NCI-H1105 (cell line): Measurements from ENCODE around the gene ITGB6.

ENCODE experiments used
- DNase-seq: peaks from one replicate; lab custom pipeline; 2025; lab: John Stamatoyannopoulos, UW

The ITGB6 gene

DNA sequence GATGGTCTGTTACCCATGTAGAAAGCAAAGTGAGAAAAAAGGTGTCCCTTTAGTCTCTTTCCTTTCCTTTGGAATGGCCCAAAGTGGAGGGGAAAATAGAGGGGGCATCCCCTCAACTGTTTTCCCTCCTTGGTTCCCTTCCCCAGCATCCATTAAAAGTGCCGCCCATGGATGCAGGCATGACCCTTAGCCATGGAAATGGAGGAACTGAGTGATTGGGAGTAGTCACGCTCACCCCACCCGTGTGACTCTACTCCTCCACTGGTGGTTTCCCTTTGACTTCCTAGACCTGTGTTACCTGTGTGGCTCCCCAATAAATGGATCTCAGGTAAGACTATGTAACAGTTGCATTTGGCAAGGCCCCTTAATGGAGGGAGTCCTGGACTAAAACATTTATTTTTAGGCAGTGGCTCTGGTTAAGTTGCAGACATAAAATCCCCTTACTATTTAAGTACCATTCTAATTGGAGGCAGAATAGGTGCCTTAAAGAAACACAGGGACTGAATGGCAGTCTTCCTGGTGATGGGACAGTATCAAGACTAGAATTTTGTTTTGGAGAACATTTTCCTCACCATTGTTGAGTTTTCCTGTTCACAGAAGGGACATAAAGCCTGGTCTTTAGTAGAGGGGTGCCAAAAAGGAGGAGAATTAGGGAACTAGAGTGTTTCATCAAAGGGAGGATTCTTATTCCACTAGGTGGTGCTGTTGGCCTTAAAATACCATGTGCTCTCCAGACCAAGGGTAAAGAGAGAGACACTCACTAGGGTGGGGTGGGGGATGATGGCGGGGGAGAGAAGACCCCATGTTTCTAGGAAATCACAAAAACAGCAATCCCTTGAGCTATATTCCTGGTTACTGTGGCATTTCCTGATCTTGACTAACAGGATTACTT, 112.0 kb downstream of the ITGB6 start:
- DNase-seq, result no peak

DNA sequence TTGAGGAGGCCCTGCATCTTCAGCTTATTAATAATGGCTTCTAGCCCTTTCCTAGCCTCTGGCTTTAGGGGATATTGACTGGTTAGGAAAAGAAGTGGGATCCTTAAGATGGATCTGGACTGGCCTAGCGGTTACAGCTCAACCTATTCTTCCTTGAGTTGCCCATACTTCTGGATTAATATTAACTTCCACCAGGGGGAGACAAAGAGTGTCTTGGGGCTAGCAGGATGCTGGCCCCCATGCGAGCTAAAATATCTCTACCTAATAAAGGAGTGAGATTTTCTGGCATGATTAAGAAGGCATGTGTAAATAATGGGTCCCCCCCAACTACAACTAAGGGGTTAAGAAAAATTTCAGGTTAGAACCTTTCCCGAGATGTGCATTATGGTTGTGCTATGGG, 114.4 kb downstream of the ITGB6 start:
- no peak for DNase-seq

DNA sequence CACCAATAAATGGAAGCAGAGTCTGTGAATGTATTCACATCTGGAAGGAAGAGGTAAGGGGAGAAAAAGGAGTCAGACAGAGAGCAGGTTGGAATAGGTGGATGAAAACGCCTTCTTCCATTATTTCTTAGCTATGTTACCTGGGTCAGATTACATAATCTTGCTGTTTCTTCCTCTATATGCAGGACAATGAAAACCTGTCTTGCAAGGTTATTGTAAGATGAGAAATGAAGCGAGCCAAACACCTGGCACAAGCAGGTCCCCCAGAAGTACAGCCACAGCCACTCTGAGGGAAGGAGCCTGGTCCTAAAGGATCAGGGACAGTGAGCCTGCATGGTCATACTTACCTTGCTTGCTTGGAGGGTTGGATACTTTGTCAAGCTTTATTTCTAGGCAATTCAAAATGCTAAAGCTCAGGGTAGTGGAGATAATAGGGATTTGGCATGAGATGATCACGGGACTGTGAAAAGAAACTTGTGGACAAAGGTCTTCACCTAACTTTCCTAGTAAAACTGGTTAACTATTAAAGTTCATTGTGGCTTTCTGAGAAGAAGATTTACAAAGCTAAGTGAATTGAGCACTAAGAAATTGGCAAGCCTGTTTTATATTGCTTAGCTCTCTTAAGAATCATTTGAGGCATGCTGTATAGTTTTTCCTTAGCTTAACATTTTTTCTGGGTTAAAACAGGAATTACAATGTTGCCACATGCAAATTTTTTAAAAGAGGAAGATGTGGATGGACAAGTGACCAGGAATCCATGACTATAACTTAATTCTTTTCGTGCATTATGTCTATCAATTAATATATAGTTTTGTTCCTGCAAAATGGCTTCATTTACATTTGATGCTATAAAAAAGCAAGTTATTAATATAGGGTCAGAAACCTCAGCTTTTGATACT, 121.9 kb downstream of the ITGB6 start:
- DNase-seq, result no peak

DNA sequence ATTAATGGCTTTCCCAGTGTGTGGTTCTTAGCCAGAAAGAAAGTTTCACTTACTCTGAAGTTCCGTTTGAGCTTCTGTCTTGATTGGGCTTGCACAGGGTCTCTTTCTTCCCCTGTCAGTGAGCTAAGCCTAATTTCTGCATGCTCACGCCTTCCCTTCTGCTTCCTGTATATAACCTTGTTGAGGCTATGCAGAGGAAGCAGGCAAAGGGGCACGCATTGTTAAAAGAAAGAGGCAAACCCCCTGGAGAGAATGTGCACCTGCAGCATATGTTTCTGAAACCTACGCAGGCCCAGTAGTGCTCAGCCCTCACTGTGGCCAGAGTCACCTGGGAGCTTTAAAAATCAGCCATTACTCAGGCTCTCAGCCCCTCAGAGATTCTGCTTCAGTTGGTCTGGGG, 123.2 kb downstream of the ITGB6 start:
- DNase-seq, result peak; percentile 76

DNA sequence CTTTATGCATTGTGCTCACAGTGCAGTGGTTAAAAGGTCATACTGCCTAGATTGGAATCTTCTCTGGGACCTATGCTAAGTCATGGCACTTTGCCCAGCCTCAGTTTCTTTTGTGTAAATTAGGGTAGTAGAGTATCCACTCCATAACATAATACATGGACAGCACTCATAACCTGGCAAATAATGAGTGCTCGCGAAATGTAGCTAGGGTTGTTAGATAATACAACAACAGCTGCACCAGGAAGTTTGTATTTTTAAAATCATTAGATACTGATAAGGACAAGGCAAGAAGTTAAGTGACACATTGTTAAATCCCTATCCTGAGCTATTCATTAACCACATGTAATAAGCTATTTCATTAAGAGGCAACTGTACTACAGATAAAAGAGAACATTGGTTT, 123.8 kb downstream of the ITGB6 start:
- DNase-seq, result peak; percentile 28

DNA sequence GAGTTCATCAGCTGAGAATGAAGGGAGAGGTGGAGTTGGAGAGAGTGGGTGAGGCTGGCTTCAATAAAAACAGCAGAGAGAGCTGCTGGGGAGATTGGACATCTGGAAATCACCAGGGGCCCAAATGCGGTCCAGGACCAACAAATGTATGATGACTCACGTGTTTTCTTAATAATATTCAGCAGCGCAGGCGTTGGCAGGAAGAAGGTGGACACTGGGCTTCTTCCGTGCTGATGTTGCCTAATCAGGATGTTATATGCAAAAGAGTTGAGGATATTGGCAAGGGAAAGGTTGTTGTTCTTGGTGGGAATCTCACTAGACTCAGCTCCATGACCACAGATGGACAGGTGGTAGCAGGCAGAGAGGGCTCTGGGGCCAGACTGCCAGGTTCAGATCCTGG, 124.9 kb downstream of the ITGB6 start:
- no peak for DNase-seq

DNA sequence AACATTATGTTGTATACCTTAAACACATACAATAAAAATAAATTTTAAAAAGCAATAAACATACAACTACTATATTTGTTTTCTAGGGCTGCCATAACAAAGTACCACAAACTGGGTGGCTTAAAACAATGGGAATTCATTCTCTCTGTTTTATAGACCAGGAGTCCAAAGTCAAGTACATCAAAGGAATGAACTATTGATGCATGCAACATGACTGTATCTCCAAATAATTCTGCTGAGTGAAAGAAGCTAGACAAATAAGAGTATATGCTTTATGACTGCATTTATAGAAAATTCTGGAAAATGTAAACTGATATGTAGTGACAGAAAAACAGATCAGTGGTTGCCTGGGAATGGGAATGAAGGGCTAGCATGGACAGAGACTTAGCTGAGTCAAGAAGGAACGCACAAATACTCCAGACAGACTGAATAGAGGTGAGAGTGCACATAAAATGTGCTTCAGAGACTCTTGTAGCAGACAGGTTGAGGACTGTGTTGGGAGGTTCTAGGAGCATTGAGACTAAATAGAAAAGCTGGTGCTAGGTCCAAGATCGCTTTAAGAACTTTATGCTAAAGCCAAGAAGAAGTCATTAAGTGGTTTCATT, 126.7 kb downstream of the ITGB6 start:
- DNase-seq, result no peak

DNA sequence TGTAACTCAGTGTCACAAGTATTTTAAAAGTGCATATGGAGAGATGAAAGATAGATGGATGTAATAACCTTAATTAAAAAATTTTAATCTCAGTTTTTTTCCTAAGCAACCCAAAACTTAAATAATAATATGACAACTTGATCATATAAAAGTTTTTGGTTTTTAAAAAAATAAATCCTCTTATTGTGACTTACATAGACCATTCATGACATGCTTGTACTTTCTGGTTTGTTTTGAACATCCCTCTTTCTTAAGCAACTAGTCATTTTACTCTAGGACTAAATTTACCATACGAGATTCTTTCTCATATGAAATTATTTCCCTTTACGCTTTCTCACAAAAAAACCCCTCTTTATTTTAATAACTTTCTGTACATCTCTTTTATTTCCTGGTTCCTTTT, 131.2 kb downstream of the ITGB6 start:
- no peak for DNase-seq

DNA sequence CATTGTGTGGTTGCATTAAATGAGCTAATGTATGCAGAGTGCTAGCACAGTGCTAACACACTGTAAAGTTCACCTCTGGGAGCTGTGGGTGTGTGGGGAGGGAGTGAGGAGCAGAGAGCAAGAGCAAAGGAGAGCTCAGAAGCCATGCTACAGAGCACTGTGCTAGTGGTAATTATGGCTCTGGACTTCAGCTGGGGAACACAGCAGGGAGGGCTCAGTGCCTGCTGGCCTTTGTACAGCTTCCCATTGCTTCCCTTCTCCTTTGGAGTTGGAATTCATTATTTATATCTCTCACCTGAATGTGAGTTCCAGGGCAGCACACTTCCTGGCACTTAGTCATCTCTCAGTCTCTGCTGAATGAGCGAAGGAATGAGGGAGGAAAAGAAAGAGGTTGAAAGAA, 135.2 kb downstream of the ITGB6 start:
- DNase-seq, result no peak

DNA sequence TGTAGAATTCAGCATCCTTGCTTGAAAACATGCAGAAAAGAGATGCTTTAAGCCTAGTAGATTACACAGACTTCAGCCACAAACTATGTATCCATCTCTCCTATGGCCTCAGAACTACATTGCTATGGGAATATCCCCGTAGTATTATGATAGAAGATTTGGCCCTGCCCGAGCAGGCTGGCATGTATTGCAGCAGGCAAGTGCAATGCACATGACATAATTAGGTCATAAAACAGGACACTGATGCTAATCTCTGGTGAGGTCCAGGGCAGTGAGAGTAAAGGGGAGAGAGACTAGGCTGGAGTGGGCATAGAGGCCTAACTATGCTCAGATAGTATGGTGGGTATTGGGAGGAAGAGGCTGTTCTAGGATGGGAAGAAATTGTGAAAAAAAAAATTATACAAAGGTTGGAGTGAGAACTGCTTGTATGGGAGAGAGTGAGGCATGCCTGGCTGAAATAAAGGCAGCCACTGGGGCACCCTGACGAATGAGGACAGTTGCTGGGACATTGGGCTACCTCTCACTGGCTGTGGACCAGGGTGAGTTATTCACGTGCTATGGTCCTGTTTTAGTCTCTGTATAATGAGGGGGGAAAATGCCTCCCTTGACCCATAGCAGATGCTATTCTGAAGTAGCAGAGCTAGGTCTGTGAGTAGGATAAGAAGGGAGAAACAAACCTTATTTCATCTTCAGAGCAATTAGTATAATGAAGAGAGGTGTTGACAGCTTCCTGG, 136.0 kb downstream of the ITGB6 start:
- DNase-seq, result no peak

DNA sequence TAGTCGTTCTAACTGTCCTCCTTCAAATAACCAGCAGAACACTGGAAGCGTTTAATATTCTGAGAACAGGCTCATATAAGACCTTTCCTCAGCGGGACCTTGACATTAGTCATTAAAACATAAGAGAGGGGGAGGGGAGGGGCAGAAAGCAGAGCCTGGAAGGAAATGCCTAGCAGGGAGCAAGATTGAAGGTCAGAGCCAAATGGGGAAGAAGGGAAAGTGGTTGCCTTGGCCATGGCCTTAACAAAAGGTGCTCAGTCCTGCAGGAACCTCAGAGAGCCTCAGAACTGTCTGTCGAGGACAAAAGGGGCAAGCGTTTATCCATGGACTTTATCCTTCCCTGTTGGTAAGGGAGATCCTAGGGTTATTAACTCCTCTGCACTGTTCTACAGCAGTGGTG, 136.8 kb downstream of the ITGB6 start:
- DNase-seq, result no peak

DNA sequence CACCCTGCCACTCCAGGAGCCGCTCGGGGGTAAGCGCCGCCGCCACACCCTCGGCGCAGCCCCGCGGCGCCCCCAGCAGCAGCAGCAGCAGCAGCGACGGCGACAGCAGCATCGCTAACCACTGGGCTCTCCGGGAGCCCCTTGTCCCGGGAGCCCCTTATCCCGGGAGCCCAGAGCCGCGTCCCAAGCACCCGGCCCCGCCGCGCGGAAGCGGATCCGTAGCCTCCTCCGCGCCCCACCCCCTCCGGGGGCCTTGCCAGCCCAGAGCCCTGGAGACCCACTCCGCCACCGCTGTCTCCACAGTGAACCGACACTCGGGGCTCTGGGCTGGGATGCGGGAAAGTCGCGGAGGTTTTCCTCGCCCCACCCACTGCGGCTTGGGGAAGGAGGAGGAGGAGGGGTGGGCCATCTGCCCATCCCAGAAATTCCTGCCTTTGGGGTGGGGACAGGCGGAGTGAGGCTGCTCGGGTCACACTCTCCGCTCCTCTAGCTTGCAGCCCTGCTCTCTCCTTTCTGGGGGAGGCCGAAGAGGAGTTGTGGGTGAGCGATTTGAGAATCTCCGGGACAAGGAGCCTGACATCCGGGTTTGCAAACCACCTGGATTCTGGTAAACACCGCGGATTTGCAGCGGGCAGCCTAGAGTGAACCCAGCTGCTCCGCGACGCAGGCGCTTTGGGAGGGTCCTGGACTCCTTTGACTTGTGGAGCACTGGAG, 137.6 kb downstream of the ITGB6 start, which contains the start of gene PLA2R1:
Gene PLA2R1, minus strand, starts transcription at position 324 of the 714 bp plus-strand sequence. Its CDS starts 212 bp downstream, at position 112.
- DNase-seq, result no peak

DNA sequence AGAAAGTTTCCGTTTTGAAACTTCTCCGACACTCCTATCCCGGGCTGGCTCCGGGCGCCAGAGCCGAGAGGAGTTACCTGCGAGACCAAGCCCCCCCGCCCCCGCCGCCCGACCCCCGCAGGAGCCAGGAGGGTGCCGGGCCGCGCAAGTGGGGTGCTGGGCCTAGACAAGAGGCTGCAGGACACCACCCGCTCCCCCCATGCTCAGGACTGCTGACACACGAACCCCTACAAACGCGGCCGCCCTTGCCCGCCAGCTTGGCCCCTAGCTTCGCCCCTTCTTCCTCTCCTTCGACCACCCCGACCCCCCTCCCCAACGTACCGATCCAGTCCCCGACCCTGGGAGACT, 138.2 kb downstream of the ITGB6 start:
- no peak for DNase-seq

DNA sequence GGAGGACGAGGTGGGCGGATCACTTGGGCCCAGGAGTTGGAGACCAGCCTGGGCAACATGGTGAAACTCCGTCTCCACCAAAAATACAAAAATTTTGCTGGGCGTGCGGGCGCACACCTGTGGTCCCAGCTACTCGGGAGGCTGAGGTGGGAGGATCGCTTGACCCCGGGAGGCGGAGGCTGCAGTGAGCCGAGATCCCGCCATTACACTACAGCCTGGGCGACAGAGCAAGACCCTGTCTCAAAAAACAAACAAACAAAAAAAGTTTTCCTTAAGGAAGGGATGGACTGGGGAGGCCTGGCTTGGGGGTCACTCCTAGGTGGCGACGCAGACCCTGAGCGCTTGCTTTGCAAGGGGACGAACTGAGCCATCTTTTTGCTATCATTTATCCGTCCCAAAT, 138.5 kb downstream of the ITGB6 start:
- DNase-seq, result no peak

DNA sequence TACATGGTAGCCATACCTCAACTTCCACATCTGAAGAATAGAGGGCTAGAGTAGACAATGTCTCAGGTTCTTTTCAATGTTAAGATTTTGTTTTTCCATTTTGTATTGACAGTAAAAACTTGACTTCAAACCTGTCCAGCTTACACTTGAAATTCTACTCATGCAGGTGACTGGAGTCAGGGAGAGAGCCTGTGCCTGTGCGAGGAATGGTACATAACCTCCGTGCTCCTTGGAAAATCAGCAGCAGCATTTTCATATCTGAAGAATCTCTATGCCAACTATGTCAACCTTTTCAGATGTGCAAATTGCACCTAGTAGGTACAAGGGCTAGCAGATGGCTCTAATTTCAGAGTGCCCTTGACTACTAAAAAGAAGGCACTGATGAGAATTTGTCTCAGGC, 139.8 kb downstream of the ITGB6 start:
- DNase-seq, result no peak

DNA sequence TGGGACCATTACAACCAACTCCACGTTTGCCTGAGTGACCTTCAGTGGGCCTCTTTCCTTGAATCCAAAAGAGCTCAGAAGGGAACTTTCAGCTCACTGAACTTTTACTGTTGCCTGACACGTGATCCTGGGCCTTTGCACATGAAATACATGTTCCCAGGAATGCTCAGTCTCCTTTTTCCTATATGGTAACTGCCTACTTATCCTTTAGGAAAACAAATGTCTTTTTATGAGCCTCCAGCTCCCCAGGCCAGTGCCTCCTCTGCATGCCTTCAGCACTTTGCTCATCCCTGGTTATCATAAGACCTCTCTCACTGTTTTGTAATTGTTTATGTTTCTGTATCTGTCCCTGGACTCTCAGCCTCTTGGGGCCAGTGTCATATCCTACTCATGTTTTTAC, 142.7 kb downstream of the ITGB6 start:
- no peak for DNase-seq

DNA sequence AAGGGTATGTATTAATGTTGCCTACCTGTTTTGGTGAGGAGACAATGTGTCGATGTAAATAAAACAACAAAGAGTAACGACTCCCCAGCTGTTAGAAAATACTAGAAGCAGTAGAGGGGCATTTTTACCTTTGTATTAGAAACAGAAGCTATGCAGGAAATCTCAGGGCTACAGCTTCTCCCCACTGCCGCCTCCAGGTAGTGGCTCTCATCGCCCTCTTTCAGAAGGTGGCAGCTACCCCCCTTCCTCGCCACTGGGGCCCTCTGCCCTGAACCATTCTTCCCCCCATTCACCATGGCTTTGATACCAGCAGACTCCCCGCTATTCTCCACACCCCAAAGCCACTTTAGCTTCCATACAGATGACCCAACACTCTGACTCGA, 144.4 kb downstream of the ITGB6 start:
- no peak for DNase-seq

DNA sequence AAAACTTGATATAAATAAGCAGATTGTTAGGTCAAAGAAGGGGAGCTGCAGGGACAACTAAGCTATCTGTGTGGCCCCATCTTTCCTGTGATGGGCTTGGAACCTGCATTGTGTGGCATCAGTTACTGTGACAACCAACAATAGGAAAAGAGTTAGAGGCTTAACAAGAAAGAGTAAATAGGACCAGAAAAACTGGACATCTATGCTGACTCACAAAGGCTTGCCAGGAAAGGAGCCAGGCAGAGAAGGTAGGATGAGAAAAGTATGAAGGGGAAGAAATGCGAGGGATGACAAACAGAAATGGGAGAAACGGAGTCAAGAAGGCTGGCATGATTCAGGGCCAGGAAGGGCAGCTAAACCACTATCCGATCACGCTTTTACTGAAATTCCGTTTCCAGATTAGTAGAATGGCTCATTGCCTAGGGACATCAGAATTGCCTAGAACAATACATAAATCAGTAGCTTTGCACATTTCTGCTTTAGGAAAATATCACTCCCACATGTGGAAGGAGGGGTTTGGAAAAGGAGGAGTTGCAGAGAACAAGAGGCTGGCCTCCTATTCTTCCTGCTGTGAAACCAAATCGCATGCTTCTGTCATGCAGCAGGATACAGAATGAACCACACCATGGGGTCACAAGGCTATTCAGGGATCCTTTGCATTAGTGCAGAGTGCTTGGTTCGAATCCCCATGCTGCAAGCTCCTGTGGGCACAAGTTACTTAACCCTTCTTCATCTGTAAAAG, 144.9 kb downstream of the ITGB6 start:
- DNase-seq, result no peak

DNA sequence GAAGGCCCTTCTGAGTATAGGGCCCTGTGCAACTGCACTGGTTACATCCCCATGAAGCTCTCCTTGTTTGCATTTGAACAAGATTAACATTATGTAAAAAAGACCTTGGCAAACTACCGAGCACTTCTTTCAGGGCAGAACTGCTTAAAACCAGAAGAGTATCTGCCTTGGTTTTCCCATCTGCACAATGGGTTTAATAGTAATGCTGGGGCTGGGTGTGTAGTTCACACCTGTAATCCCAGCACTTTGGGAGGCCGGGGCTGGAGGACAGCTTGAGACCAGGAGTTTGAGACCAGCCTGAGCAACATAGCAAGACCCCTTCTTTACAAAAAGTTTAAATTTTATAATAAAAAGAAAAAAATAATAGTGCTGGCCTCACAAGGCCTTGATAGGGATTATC, 146.1 kb downstream of the ITGB6 start:
- no peak for DNase-seq

DNA sequence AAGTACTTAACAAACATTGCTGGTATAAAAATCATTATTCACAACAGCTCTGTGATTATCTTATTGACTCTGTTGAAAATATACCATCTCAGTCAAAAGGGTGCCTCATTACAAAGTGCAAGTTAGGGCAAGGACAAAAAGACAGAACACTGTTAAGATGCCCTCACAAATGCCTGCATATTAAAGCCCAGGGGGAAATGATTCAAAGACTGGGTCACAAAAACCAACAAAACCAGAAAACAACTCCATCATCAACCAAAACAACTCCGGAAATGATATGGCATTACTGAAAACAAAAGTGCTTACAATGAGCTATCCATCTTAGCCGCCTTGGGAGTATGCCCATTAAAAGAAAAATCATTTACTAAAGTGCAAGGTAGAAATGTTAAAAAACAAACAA, 147.5 kb downstream of the ITGB6 start:
- DNase-seq, result no peak

DNA sequence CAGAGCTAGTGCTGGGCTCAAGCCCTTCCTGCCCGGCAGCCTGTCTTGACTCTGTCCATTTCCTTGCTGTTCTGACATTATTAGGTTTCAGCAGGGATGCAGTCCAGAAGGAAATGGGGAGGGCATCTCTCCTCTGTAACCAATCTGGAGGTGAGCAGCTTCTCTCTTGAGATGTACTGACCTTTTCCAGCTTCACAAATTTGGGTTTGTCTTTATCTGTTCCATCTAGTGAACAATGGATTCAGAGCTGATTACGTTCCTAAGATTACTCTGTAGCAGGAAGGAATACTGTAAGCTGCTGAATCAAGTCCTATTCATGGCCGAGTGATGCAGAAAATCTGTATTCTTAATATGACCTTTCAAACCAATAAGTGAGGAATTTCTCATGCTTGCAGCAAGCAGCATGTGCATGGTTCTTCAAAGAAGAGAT, 148.7 kb downstream of the ITGB6 start:
- no peak for DNase-seq
